Mononuclear cell (primary cell): Measurements from ENCODE around the gene CMTM4. TPM values are rescaled to one million over a fixed set of nuclear protein-coding genes. Genes with fewer than 3 reads are reported as not detected.
"Not testable (repeated sequence)": the region's sequence is repeated elsewhere in the genome, so short reads cannot be mapped to it uniquely, and the experiment has no call there.

Source experiments
- H3K27me3 ChIP-seq: 2 replicates; pipeline ENCODE4 v1.6.0; 2011; ENCODE audit warnings: low read length, control low read depth; ENCODE audit not compliant: insufficient read depth
- H3K4me1 ChIP-seq: 2 replicates; pipeline ENCODE4 v1.5.1; 2011; ENCODE audit warnings: mild to moderate bottlenecking, low read length, control low read depth; ENCODE audit not compliant: insufficient read depth
- H3K4me3 ChIP-seq: 2 replicates; pipeline ENCODE4 v1.5.1; 2011; ENCODE audit warnings: mild to moderate bottlenecking, low read length, moderate library complexity
- H3K9me3 ChIP-seq: 2 replicates; pipeline ENCODE4 v1.5.1; 2011; ENCODE audit warnings: low read depth, mild to moderate bottlenecking, control low read depth, low read length
- total RNA-seq: library from RNA; depleted of rRNA; stranded (reverse); fragments of >200 nt; gene quantifications from one replicate; pipeline ENCODE4 v1.2.3, GENCODE V29; 2012

Gene CMTM4
- total RNA-seq, 1 donor, result 2.0 TPM

GRCh38 chr16:66692341-66692740, 4.2 kb downstream of the CMTM4 start:
- Histone ChIP-seq H3K4me3 (no peak overlapping the region), H3K27me3 (no peaks in the 10 kb centered on the region), H3K9me3 (no peaks in the 10 kb centered on the region), H3K4me1 (peaks cover 29% of the 10 kb centered on the region)

GRCh38 chr16:66691234-66691633, 5.3 kb downstream of the CMTM4 start:
- Histone ChIP-seq H3K27me3 (no peaks in the 10 kb centered on the region), H3K4me1 (peaks cover 27% of the 10 kb centered on the region), H3K4me3 (no peak overlapping the region), H3K9me3 (no peaks in the 10 kb centered on the region)

GRCh38 chr16:66690106-66690847, 6.3 kb downstream of the CMTM4 start:
- Histone ChIP-seq H3K27me3 (no peaks in the 10 kb centered on the region), H3K9me3 (no peaks in the 10 kb centered on the region), H3K4me1 (peaks cover 18% of the 10 kb centered on the region), H3K4me3 (no peak overlapping the region)

GRCh38 chr16:66689282-66689681, 7.3 kb downstream of the CMTM4 start:
- Histone ChIP-seq H3K4me1 (peaks cover 10% of the 10 kb centered on the region), H3K9me3 (no peaks in the 10 kb centered on the region), H3K27me3 (no peaks in the 10 kb centered on the region), H3K4me3 (no peak overlapping the region)

GRCh38 chr16:66687906-66688625, 8.5 kb downstream of the CMTM4 start:
- Histone ChIP-seq H3K4me1 (peaks cover 4% of the 10 kb centered on the region), H3K9me3 (no peaks in the 10 kb centered on the region), H3K27me3 (no peaks in the 10 kb centered on the region), H3K4me3 (no peak overlapping the region)

GRCh38 chr16:66685501-66686115, 10.9 kb downstream of the CMTM4 start:
- not testable (repeated sequence) for H3K4me1 ChIP-seq, H3K27me3 ChIP-seq, H3K4me3 ChIP-seq, H3K9me3 ChIP-seq

GRCh38 chr16:66682271-66682670, 14.3 kb downstream of the CMTM4 start:
- peaks cover 4% of the 10 kb centered on the region for H3K4me1 ChIP-seq
- no peaks in the 10 kb centered on the region for H3K9me3 ChIP-seq
- H3K4me3 ChIP-seq, result no peak overlapping the region
- H3K27me3 ChIP-seq, result no peaks in the 10 kb centered on the region

GRCh38 chr16:66681676-66682075, 14.9 kb downstream of the CMTM4 start:
- Histone ChIP-seq H3K27me3 (no peaks in the 10 kb centered on the region), H3K9me3 (no peaks in the 10 kb centered on the region), H3K4me3 (no peak overlapping the region), H3K4me1 (peaks cover 4% of the 10 kb centered on the region)

- Histone ChIP-seq H3K27me3 (no peaks in the 10 kb centered on the region), H3K9me3 (no peaks in the 10 kb centered on the region), H3K4me3 (no peak overlapping the region), H3K4me1 (no peaks in the 10 kb centered on the region)
Measured at GRCh38 chr16:66678337-66678736, 18.2 kb downstream of the CMTM4 start.

- no peaks in the 10 kb centered on the region for H3K27me3 ChIP-seq
- no peak overlapping the region for H3K4me3 ChIP-seq
- no peaks in the 10 kb centered on the region for H3K4me1 ChIP-seq
- H3K9me3 ChIP-seq, result no peaks in the 10 kb centered on the region
Measured at GRCh38 chr16:66677836-66678235, 18.7 kb downstream of the CMTM4 start.

- Histone ChIP-seq H3K27me3 (no peaks in the 10 kb centered on the region), H3K9me3 (no peaks in the 10 kb centered on the region), H3K4me1 (no peaks in the 10 kb centered on the region), H3K4me3 (no peak overlapping the region)
Measured at GRCh38 chr16:66677179-66677578, 19.4 kb downstream of the CMTM4 start.

GRCh38 chr16:66676599-66676998, 19.9 kb downstream of the CMTM4 start:
- Histone ChIP-seq H3K9me3 (no peaks in the 10 kb centered on the region), H3K27me3 (no peaks in the 10 kb centered on the region), H3K4me3 (no peak overlapping the region), H3K4me1 (no peaks in the 10 kb centered on the region)

- Histone ChIP-seq H3K27me3 (no peaks in the 10 kb centered on the region), H3K4me1 (peaks cover 2% of the 10 kb centered on the region), H3K9me3 (no peaks in the 10 kb centered on the region), H3K4me3 (no peak overlapping the region)
Measured at GRCh38 chr16:66673691-66674090, 22.9 kb downstream of the CMTM4 start.

- no peak overlapping the region for H3K4me3 ChIP-seq
- no peaks in the 10 kb centered on the region for H3K9me3 ChIP-seq
- H3K4me1 ChIP-seq, result peaks cover 4% of the 10 kb centered on the region
- no peaks in the 10 kb centered on the region for H3K27me3 ChIP-seq
Measured at GRCh38 chr16:66670691-66671388, 25.7 kb downstream of the CMTM4 start.
